HCT116 (cell line): ENCODE results near the gene BMP7. TPM values are rescaled to one million over a fixed set of nuclear protein-coding genes. Genes with fewer than 3 reads are reported as not detected.

Source experiments
- ATAC-seq: fragments of 200-7000 bp; cut with Tn5 transposase; 2 replicates; pipeline ENCODE4 v1.9.1; 2020; ENCODE audit warnings: mild to moderate bottlenecking, moderate library complexity
- BruUV-seq: library from RNA; stranded (reverse); fragments of 400-500 nt; replicated peaks from 2 replicates; lab custom pipeline; 2021; lab: Mats Ljungman, UMichigan
- CTCF ChIA-PET: fragments of 300-600 bp; sonication (Branson Sonifier 250); formaldehyde crosslinking; loops from one replicate; lab custom pipeline; 2021; ENCODE audit warnings: antibody characterized with exemption; lab: Charles Lee
- POLR2A ChIA-PET: fragments of 300-600, 350-600 bp; sonication (Branson Sonifier 250); formaldehyde crosslinking; loops from one replicate; lab custom pipeline; 2021; ENCODE audit warnings: antibody characterized with exemption; lab: Charles Lee
- RAD21 ChIA-PET, 2 experiments: fragments of 300-600 bp; sonication (Branson Sonifier 250); formaldehyde crosslinking; loops; one replicate each; lab custom pipeline; 2023; ENCODE audit warnings: low total read pairs in 2 of 2; ENCODE audit not compliant: uncharacterized antibody in 2 of 2, unreplicated experiment in 2 of 2, low non-redundant PET in 1 of 2; lab: Charles Lee
- DNase-seq: peaks from one replicate; pipeline ENCODE4 v3.0.0-alpha.2; 2010; ENCODE audit warnings: low read depth, low spot score
- H2AFZ ChIP-seq: fragments of 200-600 bp; shearing (Covaris generic), sonication (generic); 2 replicates; pipeline ENCODE4 v1.6.1; 2017; ENCODE audit warnings: low read depth, mixed run types, mixed read lengths, antibody characterized with exemption, low read length; ENCODE audit not compliant: poor library complexity, severe bottlenecking
- H3K27ac ChIP-seq: 2 replicates; pipeline ENCODE4 v1.5.1; 2012; ENCODE audit warnings: low read depth, low read length
- H3K27me3 ChIP-seq: fragments of 200-600 bp; sonication (generic); 2 replicates; pipeline ENCODE4 v1.6.1; 2016; ENCODE audit warnings: mixed run types, low read length, mixed read lengths; ENCODE audit not compliant: insufficient read depth
- H3K36me3 ChIP-seq, 2 experiments: fragments of 200-500 bp in 1 of 2; fragments of 200-600 bp in 1 of 2; sonication (Bioruptor generic) in 1 of 2; sonication (generic) in 1 of 2; 2 replicates each; pipeline versions ENCODE4 v1.5.1 to v1.6.1; 2014 to 2016; ENCODE audit warnings: low read length in 2 of 2, inconsistent platforms in 1 of 2, mixed read lengths in 1 of 2, mixed run types in 1 of 2; ENCODE audit not compliant: insufficient read depth in 2 of 2, control insufficient read depth in 1 of 2
- H3K4me1 ChIP-seq, 2 experiments: fragments of 200-600 bp in 1 of 2; sonication (generic) in 1 of 2; 2 replicates each; pipeline versions ENCODE4 v1.5.1 to v1.6.1; 2012 to 2017; ENCODE audit warnings: low read length in 2 of 2, inconsistent platforms in 1 of 2, mild to moderate bottlenecking in 1 of 2, mixed read lengths in 1 of 2, mixed run types in 1 of 2, moderate library complexity in 1 of 2; ENCODE audit not compliant: insufficient read depth in 2 of 2, control insufficient read depth in 1 of 2
- H3K4me2 ChIP-seq: fragments of 200-600 bp; sonication (generic); 2 replicates; pipeline ENCODE4 v1.6.1; 2017; ENCODE audit warnings: mixed run types, low read length, mixed read lengths
- H3K4me3 ChIP-seq, 2 experiments: fragments of 200-600 bp in 1 of 2; sonication (generic) in 1 of 2; replicated peaks in 1 of 2; 2 replicates each; pipeline ENCODE4 v1.5.1; 2011 to 2016; ENCODE audit warnings: low read length in 2 of 2, control low read depth in 1 of 2, low read depth in 1 of 2, mild to moderate bottlenecking in 1 of 2, mixed read lengths in 1 of 2, mixed run types in 1 of 2
- H3K79me2 ChIP-seq: fragments of 200-600 bp; sonication (generic); 2 replicates; pipeline ENCODE4 v1.6.1; 2017; ENCODE audit warnings: mild to moderate bottlenecking, mixed run types, low read length, moderate library complexity, mixed read lengths; ENCODE audit not compliant: insufficient read depth
- H3K9ac ChIP-seq: fragments of 200-600 bp; sonication (generic); 2 replicates; pipeline ENCODE4 v1.6.1; 2016; ENCODE audit warnings: low read length, mixed read lengths
- H3K9me2 ChIP-seq: fragments of 200-600 bp; sonication (generic), shearing (Covaris generic); 2 replicates; pipeline ENCODE4 v1.6.1; 2017; ENCODE audit warnings: mixed run types, mild to moderate bottlenecking, moderate library complexity; ENCODE audit not compliant: insufficient read depth
- H3K9me3 ChIP-seq, 2 experiments: fragments of 200-500 bp in 1 of 2; fragments of 200-600 bp in 1 of 2; sonication (Bioruptor generic) in 1 of 2; sonication (generic) in 1 of 2; 2 replicates each; pipeline ENCODE4 v1.6.1; 2014 to 2017; ENCODE audit warnings: low read length in 2 of 2, mixed read lengths in 2 of 2, inconsistent platforms in 1 of 2, low read depth in 1 of 2, mild to moderate bottlenecking in 1 of 2, mixed run types in 1 of 2, moderate library complexity in 1 of 2; ENCODE audit not compliant: control insufficient read depth in 1 of 2, insufficient read depth in 1 of 2
- H4K20me1 ChIP-seq: fragments of 200-600 bp; sonication (generic), shearing (Covaris generic); 2 replicates; pipeline ENCODE4 v1.6.1; 2017; ENCODE audit warnings: mixed run types, mild to moderate bottlenecking, moderate library complexity; ENCODE audit not compliant: insufficient read depth
- CEBPB ChIP-seq: IDR thresholded peaks from 2 replicates; pipeline ENCODE4 v1.6.1; 2012; ENCODE audit warnings: low read depth
- EGR1 ChIP-seq: IDR thresholded peaks from 2 replicates; pipeline ENCODE4 v1.6.1; 2012; ENCODE audit warnings: low read depth
- ELF1 ChIP-seq: IDR thresholded peaks from 2 replicates; pipeline ENCODE4 v1.6.1; 2012; ENCODE audit warnings: low read depth, borderline replicate concordance
- EZH2 ChIP-seq: fragments of 200-600 bp; sonication (generic); IDR thresholded peaks from 2 replicates; pipeline ENCODE4 v1.6.1; 2017; ENCODE audit warnings: antibody characterized with exemption, mixed run types
- FOSL1 ChIP-seq: IDR thresholded peaks from 2 replicates; pipeline ENCODE4 v1.6.1; 2012; ENCODE audit warnings: low read depth
- POLR2A ChIP-seq: IDR thresholded peaks from 2 replicates; pipeline ENCODE4 v1.7.0; 2011; ENCODE audit warnings: borderline replicate concordance; ENCODE audit not compliant: insufficient read depth, insufficient read length; ENCODE audit errors: extremely low read depth
- POLR2AphosphoS5 ChIP-seq: IDR thresholded peaks from 2 replicates; pipeline ENCODE4 v1.6.1; 2011; ENCODE audit warnings: mild to moderate bottlenecking, low read depth, low read length, moderate library complexity
- RAD21 ChIP-seq: IDR thresholded peaks from 2 replicates; pipeline ENCODE4 v1.6.1; 2012; ENCODE audit warnings: low read depth, mild to moderate bottlenecking
- REST ChIP-seq: IDR thresholded peaks from 2 replicates; pipeline ENCODE4 v1.6.1; 2012; ENCODE audit warnings: low read depth
- SRF ChIP-seq: IDR thresholded peaks from 2 replicates; pipeline ENCODE4 v1.6.1; 2012; ENCODE audit warnings: low read depth
- intact Hi-C: fragments of 100-400 bp; cut with micrococcal nuclease; formaldehyde crosslinking; loops from 2 replicates; pipeline ENCODE4 v1.10.0; 2022
- total RNA-seq: library from RNA; stranded (reverse); gene quantifications from one replicate; pipeline ENCODE4 v1.2.1, GENCODE V29; 2021; ENCODE audit not compliant: unreplicated experiment
- TF ChIP-seq, protein P1 (sequence below): IDR thresholded peaks from 2 replicates; pipeline ENCODE4 v1.6.1; 2011; ENCODE audit warnings: mild to moderate bottlenecking, low read length, moderate library complexity; ENCODE audit not compliant: insufficient replicate concordance; ENCODE audit errors: extremely low read depth
- TF ChIP-seq, protein P2 (sequence below): IDR thresholded peaks from 2 replicates; pipeline ENCODE4 v1.6.1; 2012
- TF ChIP-seq, protein P3 (sequence below), 3 experiments: fragments of 200-600 bp in 1 of 3; sonication (generic) in 1 of 3; IDR thresholded peaks in 2 of 3; conservative IDR thresholded peaks in 1 of 3; 2 replicates each; pipeline ENCODE4 v1.5.1; 2012 to 2017; ENCODE audit warnings: low read depth in 2 of 3, low read length in 2 of 3, antibody characterized with exemption in 1 of 3, borderline replicate concordance in 1 of 3, control low read depth in 1 of 3, mild to moderate bottlenecking in 1 of 3, mixed read lengths in 1 of 3, mixed run types in 1 of 3, moderate library complexity in 1 of 3; ENCODE audit not compliant: insufficient read depth in 1 of 3

Gene BMP7
- total RNA-seq, 1 experiment from 2014 or later: 7.0 TPM

DNA sequence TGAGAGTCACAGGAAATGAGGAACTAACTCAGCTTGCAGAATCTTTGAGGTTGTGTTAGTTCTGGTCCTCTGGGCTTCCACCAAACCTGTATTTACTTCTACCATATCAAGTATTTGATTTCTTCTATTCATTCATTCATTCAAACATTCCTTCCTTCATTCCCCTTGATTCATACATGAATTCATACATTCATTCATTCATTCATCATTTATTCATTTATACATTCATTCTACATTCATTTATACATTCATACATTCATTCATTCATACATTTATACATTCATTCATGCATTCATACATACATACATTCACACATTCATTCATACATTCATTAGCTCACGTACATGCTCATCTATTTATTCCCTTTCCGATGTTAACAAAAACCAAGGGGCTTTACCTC lies 120.3 kb downstream of the BMP7 start:
- RAD21 ChIA-PET: no interaction called here
- H3K27me3 ChIP-seq: peaks cover 50% of the 10 kb centered on the region
- no peaks in the 10 kb centered on the region for H3K36me3 ChIP-seq

DNA sequence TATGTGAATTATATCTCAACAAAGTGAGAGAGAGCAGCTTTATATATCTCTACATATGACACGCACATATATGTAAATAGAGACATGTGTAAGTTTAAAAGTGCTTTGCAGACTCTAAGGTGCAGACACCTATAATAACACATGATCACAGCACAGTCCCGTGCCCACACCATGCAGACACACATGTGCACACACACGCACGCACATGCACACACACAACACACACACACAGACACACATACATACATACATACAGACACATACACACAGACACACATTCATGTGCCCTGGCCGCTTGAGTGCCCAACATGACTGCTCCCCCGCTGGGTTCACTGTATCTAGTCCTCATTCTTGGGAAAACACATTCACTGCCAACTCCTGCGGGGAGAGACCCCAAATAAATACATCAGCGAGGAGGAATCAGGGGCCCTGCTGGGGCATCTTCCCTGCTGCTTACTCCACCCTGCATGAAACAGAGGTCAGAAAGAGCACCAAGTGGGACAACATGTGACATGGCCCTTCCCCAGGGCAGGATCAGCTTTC lies 121.3 kb downstream of the BMP7 start:
- Histone ChIP-seq H4K20me1 (no peaks in the 10 kb centered on the region), H3K9me2 (no peaks in the 10 kb centered on the region), H3K27me3 (peaks cover 50% of the 10 kb centered on the region), H3K4me2 (no peak overlapping the region), H3K4me1 (no peaks in the 10 kb centered on the region), H3K79me2 (no peaks in the 10 kb centered on the region), H3K4me3 (no peak overlapping the region), H3K36me3 (no peaks in the 10 kb centered on the region), H3K27ac (no peak overlapping the region), H2AFZ (no peak overlapping the region), H3K9ac (no peak overlapping the region), H3K9me3 (no peaks in the 10 kb centered on the region)
- ATAC-seq: no peak
- DNase-seq: no peak
- ChIA-PET CTCF (no interaction called here), POLR2A (no interaction called here), RAD21 (no interaction called here)
- no TSS peak for BruUV-seq
- intact Hi-C loops: no loop called here
- TF ChIP-seq, protein P1, sequence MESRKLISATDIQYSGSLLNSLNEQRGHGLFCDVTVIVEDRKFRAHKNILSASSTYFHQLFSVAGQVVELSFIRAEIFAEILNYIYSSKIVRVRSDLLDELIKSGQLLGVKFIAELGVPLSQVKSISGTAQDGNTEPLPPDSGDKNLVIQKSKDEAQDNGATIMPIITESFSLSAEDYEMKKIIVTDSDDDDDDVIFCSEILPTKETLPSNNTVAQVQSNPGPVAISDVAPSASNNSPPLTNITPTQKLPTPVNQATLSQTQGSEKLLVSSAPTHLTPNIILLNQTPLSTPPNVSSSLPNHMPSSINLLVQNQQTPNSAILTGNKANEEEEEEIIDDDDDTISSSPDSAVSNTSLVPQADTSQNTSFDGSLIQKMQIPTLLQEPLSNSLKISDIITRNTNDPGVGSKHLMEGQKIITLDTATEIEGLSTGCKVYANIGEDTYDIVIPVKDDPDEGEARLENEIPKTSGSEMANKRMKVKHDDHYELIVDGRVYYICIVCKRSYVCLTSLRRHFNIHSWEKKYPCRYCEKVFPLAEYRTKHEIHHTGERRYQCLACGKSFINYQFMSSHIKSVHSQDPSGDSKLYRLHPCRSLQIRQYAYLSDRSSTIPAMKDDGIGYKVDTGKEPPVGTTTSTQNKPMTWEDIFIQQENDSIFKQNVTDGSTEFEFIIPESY: no peak
- TF ChIP-seq RAD21 (no peak), FOSL1 (no peak), EZH2 (no peak), EGR1 (no peak), CEBPB (no peak), SRF (no peak), REST (no peak), POLR2AphosphoS5 (no peak), POLR2A (no peak)
- TF ChIP-seq, protein P2, sequence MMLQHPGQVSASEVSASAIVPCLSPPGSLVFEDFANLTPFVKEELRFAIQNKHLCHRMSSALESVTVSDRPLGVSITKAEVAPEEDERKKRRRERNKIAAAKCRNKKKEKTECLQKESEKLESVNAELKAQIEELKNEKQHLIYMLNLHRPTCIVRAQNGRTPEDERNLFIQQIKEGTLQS: no peak
- TF ChIP-seq, protein P3, sequence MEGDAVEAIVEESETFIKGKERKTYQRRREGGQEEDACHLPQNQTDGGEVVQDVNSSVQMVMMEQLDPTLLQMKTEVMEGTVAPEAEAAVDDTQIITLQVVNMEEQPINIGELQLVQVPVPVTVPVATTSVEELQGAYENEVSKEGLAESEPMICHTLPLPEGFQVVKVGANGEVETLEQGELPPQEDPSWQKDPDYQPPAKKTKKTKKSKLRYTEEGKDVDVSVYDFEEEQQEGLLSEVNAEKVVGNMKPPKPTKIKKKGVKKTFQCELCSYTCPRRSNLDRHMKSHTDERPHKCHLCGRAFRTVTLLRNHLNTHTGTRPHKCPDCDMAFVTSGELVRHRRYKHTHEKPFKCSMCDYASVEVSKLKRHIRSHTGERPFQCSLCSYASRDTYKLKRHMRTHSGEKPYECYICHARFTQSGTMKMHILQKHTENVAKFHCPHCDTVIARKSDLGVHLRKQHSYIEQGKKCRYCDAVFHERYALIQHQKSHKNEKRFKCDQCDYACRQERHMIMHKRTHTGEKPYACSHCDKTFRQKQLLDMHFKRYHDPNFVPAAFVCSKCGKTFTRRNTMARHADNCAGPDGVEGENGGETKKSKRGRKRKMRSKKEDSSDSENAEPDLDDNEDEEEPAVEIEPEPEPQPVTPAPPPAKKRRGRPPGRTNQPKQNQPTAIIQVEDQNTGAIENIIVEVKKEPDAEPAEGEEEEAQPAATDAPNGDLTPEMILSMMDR (IDR thresholded peaks at IDR 0.05 in 2 of 3, conservative IDR thresholded peaks at IDR 0.05 in 1 of 3; ENCODE audit: borderline replicate concordance in 1 of 3, insufficient read depth in 1 of 3, low read depth in 2 of 3, low read length in 2 of 3): no peak

More for the DNA sequence above, 120.3 kb downstream of the BMP7 start:
- POLR2A ChIA-PET: no interaction called here
- Histone ChIP-seq H3K4me2 (no peak overlapping the region), H3K9me2 (no peaks in the 10 kb centered on the region), H3K9ac (no peak overlapping the region), H2AFZ (no peak overlapping the region), H4K20me1 (no peaks in the 10 kb centered on the region), H3K9me3 (no peaks in the 10 kb centered on the region), H3K4me1 (no peaks in the 10 kb centered on the region), H3K79me2 (no peaks in the 10 kb centered on the region), H3K4me3 (no peak overlapping the region), H3K27ac (no peak overlapping the region)
- CTCF ChIA-PET: no interaction called here
- DNase-seq (no peak), ATAC-seq (no peak)
- intact Hi-C loops: no loop called here
- no peak for TF ChIP-seq ELF1
- BruUV-seq: no TSS peak
